Stimulated activated naive CD8-positive, alpha-beta T cell treated with anti-CD3 and anti-CD28 coated beads, Interleukin-15, Interleukin-2, amounts not matched to agents 100 U/mL and 50 U/mL, for 24 hours (primary cell): Measurements from ENCODE around the gene C5AR1.
A peak's percentile ranks its signal among the peaks of the same experiment; 100 is the strongest.
"Not testable (repeated sequence)": the region's sequence is repeated elsewhere in the genome, so short reads cannot be mapped to it uniquely, and the experiment has no call there.

ENCODE experiments used
- ATAC-seq: fragments of 150-1000 bp; cut with Tn5 transposase; one replicate; pipeline ENCODE4 v1.10.0; 2021
- DNase-seq: peaks from one replicate; pipeline ENCODE4 v3.0.0; 2021

The C5AR1 gene

GRCh38 chr19:47309608-47310007, at the start of gene C5AR1:
C5AR1 (plus strand) TSS chr19:47309861; CDS start chr19:47309896, 35 bp downstream.
- ATAC-seq = no peak
- no peak for DNase-seq

GRCh38 chr19:47260476-47260875, 49.2 kb upstream of the C5AR1 start:
- DNase-seq (no peak), ATAC-seq (no peak)

DNA sequence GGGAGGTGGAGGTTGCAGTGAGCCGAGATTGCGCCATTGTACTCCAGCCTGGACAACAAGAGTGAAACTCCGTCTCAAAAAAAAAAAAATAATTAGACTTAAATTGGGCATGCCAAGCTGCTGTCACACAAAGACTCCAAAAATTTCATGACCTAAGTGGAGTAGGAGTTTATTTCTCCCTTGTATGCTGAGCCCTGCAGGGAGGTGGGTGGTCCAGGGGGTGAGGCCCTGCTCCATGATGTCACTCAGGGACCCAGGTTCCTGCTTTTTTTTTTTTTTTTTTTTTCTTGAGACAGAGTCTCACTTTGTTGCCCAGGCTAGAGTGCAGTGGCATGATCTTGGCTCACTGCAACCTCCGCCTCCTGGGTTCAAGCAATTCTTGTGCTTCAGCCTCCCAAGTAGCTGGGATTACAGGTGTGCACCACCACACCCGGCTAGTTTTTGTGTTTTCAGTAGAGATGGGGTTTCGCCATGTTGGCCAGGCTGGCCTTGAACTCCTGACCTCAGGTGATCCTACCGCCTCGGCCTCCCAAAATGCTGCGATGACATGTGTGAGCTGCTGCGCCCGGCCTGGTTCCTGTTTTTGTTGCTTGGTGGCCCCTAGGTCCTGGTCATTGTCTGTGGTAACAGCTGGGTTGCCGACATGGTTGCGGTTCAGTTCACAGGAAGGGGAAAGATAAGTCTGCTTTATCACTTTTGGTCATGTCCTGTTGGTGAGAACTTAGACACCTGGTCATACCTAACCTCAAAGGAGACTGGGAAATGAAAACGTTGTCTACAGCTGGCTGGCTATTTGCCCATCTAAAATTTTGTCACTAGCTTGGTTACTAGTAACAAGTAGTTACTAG, 47.5 kb upstream of the C5AR1 start:
- ATAC-seq, DNase-seq: not testable (repeated sequence)

- no peak for ATAC-seq
- DNase-seq = no peak
Measured at GRCh38 chr19:47264629-47265028, 45.0 kb upstream of the C5AR1 start.

DNA sequence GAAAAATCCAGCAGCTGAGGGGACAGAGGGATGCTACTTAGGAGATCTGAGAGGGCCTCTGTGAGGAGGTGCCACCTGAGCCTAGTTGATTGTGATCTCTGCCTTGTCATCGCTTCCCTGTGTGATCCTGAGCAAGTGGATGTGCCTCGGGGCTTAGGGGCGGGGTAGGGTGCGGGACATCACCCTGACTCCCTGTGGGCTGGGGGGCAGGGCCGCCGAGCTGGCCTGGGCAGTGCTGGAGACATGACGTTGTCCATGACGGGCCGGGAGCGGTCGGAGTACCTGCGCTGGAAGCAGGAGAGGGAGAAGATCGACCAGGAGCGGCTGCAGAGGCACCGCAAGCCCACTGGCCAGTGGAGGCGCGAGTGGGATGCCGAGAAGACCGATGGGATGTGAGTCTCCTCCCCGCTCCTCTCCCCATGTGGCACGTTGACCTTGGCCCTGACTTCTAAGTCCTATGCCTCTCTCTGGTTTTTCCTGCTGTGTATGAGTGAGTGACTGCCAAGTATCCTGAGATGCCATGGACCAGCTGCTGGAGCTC, 43.2 kb upstream of the C5AR1 start:
- no peak for ATAC-seq
- DNase-seq = no peak

DNA sequence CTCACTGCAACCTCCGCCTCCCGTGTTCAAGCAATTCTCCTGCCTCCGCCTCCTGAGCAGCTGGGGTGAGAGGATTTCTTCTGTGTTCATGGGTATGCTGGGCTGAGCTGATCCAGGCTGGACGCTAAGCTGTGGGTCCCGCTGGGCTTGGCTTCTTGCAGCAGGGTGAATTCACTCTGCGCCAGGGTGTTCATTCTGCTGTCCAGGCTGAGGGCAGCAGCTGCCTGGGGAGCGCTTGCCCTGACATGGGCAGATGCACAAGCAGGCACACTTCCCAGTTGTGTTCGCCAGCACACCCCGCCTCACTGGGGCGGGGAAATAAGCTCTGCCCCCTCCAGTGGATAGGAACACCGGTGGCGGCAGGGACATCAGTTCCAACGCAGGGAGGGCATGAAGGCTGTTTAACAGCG, 42.3 kb upstream of the C5AR1 start:
- DNase-seq (no peak), ATAC-seq (no peak)

- no peak for ATAC-seq
Measured at GRCh38 chr19:47268028-47268427, 41.6 kb upstream of the C5AR1 start.

DNA sequence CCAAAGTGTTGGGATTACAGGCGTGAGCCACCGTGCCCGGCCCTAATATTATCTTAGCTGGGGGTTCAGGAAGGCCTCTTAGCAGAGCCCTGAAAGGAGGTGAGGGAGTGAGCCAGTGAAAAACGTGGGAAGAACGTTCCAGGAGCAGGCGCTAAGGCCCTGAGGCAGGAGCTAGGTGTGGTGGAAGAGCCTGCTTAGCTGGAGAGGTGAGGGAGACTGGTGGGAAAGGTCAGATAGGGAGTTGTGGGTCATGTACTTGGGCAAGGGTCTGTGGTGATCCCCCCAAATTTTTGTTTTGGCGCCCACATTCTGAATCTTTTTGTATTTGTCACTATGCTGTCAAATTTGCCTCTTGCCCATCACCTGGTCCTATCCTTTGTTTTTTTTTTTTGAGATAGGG, 40.1 kb upstream of the C5AR1 start:
- no peak for DNase-seq
- ATAC-seq = no peak

More at GRCh38 chr19:47268028-47268427, 41.6 kb upstream of the C5AR1 start:
- no peak for DNase-seq

GRCh38 chr19:47270408-47270807, 39.3 kb upstream of the C5AR1 start:
- DNase-seq = no peak

DNA sequence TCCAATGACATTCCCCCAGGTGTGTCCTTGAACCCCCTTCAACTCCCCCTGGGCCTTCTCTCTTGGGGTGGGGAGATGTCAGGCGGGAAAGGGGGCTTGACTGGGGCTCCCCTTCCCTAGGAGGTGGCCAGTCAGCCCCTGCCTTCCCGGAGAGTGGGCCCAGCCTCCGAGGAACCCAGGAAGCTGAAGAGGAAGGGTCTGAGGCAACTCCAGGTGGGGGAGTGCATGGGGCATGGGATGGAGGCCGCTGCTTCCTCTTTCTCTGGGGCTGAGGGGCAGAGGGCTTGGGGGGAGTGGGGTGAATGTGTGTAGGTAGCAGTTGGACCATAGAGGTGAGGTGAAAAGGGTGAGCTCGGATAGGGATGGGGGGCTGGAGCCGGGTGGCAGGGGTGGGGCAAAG, 37.7 kb upstream of the C5AR1 start:
- DNase-seq (no peak), ATAC-seq (no peak)

More at GRCh38 chr19:47270408-47270807, 39.3 kb upstream of the C5AR1 start:
- ATAC-seq = no peak

- no peak for ATAC-seq
- DNase-seq = peak; percentile 61
Measured at GRCh38 chr19:47272448-47273312, 37.0 kb upstream of the C5AR1 start.

- ATAC-seq (peak; percentile 75), DNase-seq (peak; percentile 92)
Measured at GRCh38 chr19:47273313-47274070, 36.2 kb upstream of the C5AR1 start.

DNA sequence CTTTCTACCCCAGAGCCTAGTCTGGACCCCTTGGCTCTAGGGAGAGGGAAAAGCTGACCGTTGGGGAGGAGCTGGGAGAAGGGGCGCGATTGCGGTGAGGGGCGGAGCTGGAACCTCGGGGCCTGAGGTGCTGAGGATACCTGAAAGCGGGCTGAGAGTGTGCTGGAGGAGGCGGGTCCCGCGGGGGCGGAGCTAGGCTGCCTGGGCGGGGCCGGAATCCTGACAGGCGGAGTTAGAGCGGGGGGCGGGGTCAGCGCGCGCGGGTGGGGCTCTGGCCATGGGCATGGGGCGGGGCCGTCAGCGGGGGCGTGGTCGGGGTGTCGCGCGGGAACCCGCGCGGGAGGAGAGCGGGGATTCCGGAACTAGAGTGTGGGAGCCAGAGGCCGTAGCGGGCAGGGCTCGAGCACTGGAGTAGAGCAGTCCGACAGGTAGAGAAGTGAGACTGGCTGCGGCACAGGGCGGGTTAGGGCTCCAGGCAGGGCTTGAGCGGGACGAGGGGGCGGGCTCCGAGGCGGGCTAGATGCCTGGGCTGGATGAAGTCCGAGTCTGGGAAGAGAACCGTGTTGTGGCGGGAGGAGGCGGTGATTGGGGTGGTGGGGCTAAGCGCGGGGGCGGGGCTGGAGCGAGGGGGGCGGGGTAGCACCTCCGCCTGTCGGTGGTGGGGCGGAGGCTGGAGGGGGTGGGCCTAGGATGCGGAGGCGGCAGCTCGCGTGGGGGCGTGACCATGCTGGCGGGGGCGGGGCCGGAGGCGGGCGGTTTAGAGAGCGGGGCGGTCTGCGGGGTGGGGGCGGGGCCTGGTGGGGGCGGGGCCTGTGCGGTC, 35.4 kb upstream of the C5AR1 start, which contains the start of gene INAFM1:
TSS of gene INAFM1 (plus strand) at position 815 of the 820 bp plus-strand sequence. CDS start 35 bp downstream, outside the sequence.
- DNase-seq = peak; percentile 100
- peak; percentile 76 for ATAC-seq

DNA sequence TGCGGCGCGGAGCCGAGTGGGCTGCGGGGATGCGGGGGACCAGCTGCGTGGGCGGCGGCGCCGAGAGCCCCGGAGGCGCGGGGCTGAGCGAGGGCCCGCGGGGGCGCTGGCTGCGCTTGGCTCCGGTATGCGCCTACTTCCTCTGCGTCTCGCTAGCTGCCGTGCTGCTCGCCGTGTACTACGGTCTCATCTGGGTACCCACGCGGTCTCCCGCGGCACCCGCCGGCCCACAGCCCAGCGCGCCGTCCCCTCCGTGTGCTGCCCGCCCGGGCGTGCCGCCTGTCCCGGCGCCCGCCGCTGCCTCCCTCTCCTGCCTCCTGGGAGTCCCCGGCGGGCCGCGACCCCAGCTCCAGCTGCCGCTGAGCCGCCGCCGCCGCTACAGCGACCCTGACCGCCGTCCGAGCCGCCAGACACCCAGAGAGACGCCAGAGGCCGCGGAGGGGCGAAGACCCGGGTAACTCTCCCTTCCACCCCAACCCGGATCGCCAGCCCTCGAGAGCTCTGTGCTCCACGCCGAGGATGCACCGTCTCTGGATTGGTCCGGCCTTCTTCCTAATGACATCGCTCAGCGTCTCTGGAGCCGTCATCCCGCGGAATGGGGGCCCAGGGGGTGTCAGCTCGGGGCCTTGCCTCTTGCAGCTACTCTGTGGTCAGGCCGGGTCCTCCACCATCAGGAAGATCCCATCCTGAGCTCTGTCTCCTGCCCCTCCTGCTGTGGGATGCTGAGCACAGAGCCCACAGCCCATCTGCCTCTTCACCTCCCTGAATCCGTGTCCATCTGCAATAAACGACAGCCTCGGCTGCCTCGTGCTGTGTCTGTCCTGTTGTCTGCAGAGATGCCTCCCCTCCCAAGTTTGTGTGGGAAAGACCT, 34.5 kb upstream of the C5AR1 start:
- DNase-seq = no peak
- peak; percentile 7 for ATAC-seq

GRCh38 chr19:47275791-47276461, 33.7 kb upstream of the C5AR1 start:
- no peak for ATAC-seq
- DNase-seq = no peak

GRCh38 chr19:47276513-47276912, 33.1 kb upstream of the C5AR1 start:
- not testable (repeated sequence) for ATAC-seq

DNA sequence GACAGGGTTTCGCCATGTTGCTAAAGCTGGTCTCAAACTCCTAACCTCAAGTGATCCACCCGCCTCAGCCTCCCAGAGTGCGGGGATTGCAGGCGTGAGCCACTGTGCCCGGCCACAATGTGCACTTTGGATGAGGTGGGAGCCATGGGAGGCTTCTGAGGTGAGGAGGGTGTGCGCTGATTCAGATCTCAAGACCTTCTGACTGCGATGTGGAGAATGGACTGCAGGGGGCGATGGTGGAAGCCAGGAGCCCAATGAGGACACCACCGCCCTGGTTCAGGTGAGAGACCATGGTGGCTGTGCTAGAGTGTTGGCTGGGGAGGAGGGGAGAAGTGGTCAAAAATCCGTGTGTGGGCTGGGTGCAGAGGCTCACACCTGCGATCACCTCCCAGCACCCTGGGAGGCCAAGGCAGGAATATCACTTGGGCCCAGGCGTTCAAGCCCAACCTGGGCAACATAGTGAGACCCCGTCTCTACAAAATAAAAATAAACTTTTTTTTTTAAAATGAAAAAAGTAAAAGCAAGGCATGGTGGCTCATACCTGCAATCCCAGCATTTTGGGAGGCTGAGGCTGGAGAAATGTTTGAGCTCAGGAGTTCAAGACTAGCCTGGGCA, 29.4 kb upstream of the C5AR1 start:
- ATAC-seq = peak; percentile 47
- peak; percentile 76 for DNase-seq

More at GRCh38 chr19:47276513-47276912, 33.1 kb upstream of the C5AR1 start:
- DNase-seq = not testable (repeated sequence)

GRCh38 chr19:47283405-47284059, 26.1 kb upstream of the C5AR1 start:
- no peak for DNase-seq
- no peak for ATAC-seq
